Measurements from ENCODE around the gene CPSF3.

CPSF3 gene

DNA sequence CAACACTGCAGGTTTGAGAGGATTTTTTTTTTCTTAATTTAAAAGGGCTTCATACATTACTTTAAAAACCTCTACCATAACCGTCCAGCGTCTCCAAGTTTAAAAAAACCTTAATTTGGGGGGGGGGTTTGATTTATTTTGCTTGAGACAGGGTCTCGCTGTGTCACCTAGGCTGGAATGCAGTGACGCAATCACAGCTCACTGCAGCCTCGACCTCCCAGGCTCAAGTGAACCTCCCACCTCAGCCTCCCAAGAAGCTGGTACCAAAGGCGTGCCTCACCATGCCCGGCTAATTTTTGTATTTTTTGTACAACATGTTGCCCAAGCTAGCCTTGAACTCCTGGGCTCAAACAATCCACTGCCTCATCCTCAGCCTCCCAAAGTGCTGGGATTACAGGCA is 95.3 kb downstream of the CPSF3 start:
- H2AFZ ChIP-seq (ENCODE audit: low read depth, low read length) = no peak overlapping the region
- ATAC-seq (ENCODE audit: insufficient read depth, low read depth) (no peak), DNase-seq (no peak)
- H3K27me3 ChIP-seq (ENCODE audit: insufficient read depth, low read length, poor library complexity) = no peaks in the 10 kb centered on the region
- no peaks in the 10 kb centered on the region for H3K4me1 ChIP-seq (ENCODE audit: insufficient read depth, low read length)
- H3K9ac ChIP-seq (ENCODE audit: low read depth, low read length) = no peak overlapping the region
- peaks cover 70% of the 10 kb centered on the region for H3K36me3 ChIP-seq (ENCODE audit: insufficient read depth, low read length)
- H3K9me3 ChIP-seq (ENCODE audit: insufficient read depth, low read length, severe bottlenecking) = no peaks in the 10 kb centered on the region
- no peak overlapping the region for H3K4me3 ChIP-seq (ENCODE audit: low read depth in 1 of 2, low read length in 2 of 2)
- peaks cover 6% of the 10 kb centered on the region; the same call in 1 of the 2 replicates for H4K20me1 ChIP-seq (ENCODE audit: insufficient read depth, low read length)
- no peak overlapping the region for H3K27ac ChIP-seq (ENCODE audit: low read length)
- no peak overlapping the region for H3K4me2 ChIP-seq (ENCODE audit: insufficient read depth, low read length)
- TF ChIP-seq, protein P1, sequence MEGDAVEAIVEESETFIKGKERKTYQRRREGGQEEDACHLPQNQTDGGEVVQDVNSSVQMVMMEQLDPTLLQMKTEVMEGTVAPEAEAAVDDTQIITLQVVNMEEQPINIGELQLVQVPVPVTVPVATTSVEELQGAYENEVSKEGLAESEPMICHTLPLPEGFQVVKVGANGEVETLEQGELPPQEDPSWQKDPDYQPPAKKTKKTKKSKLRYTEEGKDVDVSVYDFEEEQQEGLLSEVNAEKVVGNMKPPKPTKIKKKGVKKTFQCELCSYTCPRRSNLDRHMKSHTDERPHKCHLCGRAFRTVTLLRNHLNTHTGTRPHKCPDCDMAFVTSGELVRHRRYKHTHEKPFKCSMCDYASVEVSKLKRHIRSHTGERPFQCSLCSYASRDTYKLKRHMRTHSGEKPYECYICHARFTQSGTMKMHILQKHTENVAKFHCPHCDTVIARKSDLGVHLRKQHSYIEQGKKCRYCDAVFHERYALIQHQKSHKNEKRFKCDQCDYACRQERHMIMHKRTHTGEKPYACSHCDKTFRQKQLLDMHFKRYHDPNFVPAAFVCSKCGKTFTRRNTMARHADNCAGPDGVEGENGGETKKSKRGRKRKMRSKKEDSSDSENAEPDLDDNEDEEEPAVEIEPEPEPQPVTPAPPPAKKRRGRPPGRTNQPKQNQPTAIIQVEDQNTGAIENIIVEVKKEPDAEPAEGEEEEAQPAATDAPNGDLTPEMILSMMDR (IDR thresholded peaks at IDR 0.05; ENCODE audit: borderline replicate concordance, extremely low read depth, low read length, poor library complexity, severe bottlenecking) = no peak
- no peak for TF ChIP-seq EZH2 (IDR thresholded peaks at IDR 0.05; ENCODE audit: borderline replicate concordance, low read depth, low read length, severe bottlenecking)
- no peaks in the 10 kb centered on the region for H3K79me2 ChIP-seq (ENCODE audit: insufficient read depth, low read length)

DNA sequence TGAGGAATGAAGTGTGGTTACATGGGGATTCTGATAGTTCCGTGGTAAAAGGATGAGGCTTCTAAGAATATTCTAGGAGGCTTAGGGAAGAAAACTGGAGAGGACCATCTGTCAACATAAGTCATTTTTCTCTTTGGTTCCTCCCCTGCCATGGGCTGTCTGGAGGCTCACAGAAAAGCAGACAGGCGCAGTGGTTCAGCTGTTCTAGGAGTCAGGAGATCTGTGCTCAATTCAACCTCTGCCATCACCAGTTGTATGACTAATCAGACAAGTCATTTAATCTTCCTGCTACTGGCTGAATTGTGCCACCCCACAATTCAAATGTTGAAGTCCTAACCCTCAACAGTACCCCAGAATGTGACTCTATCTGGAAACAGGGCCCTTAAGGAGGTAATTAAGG is 95.8 kb downstream of the CPSF3 start:
- no peaks in the 10 kb centered on the region for H3K79me2 ChIP-seq (ENCODE audit: insufficient read depth, low read length)
- no peak overlapping the region for H3K4me2 ChIP-seq (ENCODE audit: insufficient read depth, low read length)
- DNase-seq (no peak), ATAC-seq (ENCODE audit: insufficient read depth, low read depth) (no peak)
- H3K4me1 ChIP-seq (ENCODE audit: insufficient read depth, low read length) = no peaks in the 10 kb centered on the region
- TF ChIP-seq, protein P1 (IDR thresholded peaks at IDR 0.05; ENCODE audit: borderline replicate concordance, extremely low read depth, low read length, poor library complexity, severe bottlenecking) = no peak
- no peak overlapping the region for H3K27ac ChIP-seq (ENCODE audit: low read length)
- H3K4me3 ChIP-seq (ENCODE audit: low read depth in 1 of 2, low read length in 2 of 2) = no peak overlapping the region
- no peak overlapping the region for H2AFZ ChIP-seq (ENCODE audit: low read depth, low read length)
- H3K9ac ChIP-seq (ENCODE audit: low read depth, low read length) = no peak overlapping the region
- no peaks in the 10 kb centered on the region for H3K27me3 ChIP-seq (ENCODE audit: insufficient read depth, low read length, poor library complexity)
- H3K9me3 ChIP-seq (ENCODE audit: insufficient read depth, low read length, severe bottlenecking) = no peaks in the 10 kb centered on the region
- peaks cover 6% of the 10 kb centered on the region; the same call in 1 of the 2 replicates for H4K20me1 ChIP-seq (ENCODE audit: insufficient read depth, low read length)
- H3K36me3 ChIP-seq (ENCODE audit: insufficient read depth, low read length) = peaks cover 70% of the 10 kb centered on the region
